Brain microvascular endothelial cell (primary cell): ENCODE data around the gene DNTT.
A peak's percentile ranks its signal among the peaks of the same experiment; 100 is the strongest.

ENCODE experiments used
- DNase-seq: peaks from one replicate; pipeline ENCODE4 v3.0.0-alpha.2; 2020
- H3K27ac ChIP-seq: fragments of 250-450 bp; sonication (Bioruptor Pico); 2 replicates; pipeline ENCODE4 v1.5.1; 2020; ENCODE audit warnings: mild to moderate bottlenecking, moderate library complexity
- H3K27me3 ChIP-seq: fragments of 250-450 bp; sonication (Bioruptor Pico); replicated peaks from 2 replicates; pipeline ENCODE4 v1.5.1; 2020; ENCODE audit warnings: mild to moderate bottlenecking
- H3K36me3 ChIP-seq: fragments of 250-450 bp; sonication (Bioruptor Pico); replicated peaks from 2 replicates; pipeline ENCODE4 v1.5.1; 2020; ENCODE audit warnings: mild to moderate bottlenecking
- H3K4me3 ChIP-seq: 2 replicates; pipeline ENCODE4 v1.5.1; 2011; ENCODE audit warnings: low read depth, mild to moderate bottlenecking, control low read depth, low read length, moderate library complexity
- CTCF ChIP-seq: IDR thresholded peaks from 2 replicates; pipeline ENCODE4 v1.5.1; 2011; ENCODE audit warnings: low read depth, mild to moderate bottlenecking, moderate library complexity, low read length, control low read depth, inconsistent platforms; ENCODE audit errors: missing control alignments
- in situ Hi-C: cut with HindIII; loops from 2 replicates; pipeline ENCODE4 v1.10.0; 2017; ENCODE audit warnings: low sequenced_read_pairs, low pct_ligation_motif_present

DNTT gene

DNA sequence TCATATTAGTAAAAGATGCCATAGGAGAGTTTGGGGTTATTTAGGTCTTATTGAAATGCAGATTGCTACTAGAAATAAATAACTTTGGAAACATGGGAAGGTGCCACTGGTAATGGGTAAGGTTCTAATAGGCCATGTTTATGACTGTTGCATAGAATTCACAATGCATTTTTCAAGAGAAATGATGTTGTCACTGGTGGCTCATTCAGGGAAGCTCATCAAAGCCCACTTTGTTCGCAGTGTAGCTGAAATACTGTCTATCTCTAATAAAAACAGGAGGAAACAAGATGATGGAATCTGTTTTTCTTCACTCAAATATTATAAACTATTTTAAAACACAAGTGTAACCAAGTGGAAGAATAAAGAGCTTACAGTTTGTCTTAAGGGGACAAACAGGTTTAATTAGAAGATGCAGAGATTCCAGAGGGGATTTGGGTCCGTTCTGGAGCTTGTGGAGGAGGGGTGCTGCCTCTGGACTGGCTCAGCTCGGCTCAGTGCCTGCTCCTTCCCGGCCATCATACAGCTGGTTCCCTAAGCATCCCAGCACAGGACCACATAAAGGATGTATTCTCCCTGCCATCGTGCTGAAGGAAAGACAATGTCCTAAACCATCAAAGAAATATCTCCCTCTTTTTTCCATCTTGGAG lies 34.2 kb downstream of the DNTT start:
- no peak for TF ChIP-seq CTCF
- H3K36me3 ChIP-seq: no peaks in the 10 kb centered on the region
- no peak overlapping the region for H3K27ac ChIP-seq
- no peaks in the 10 kb centered on the region for H3K27me3 ChIP-seq
- no peak overlapping the region for H3K4me3 ChIP-seq
- in situ Hi-C loops: no loop called here
- no peak for DNase-seq

GRCh38 chr10:96339383-96339782 lies 35.1 kb downstream of the DNTT start:
- H3K36me3 ChIP-seq: no peaks in the 10 kb centered on the region
- DNase-seq: no peak
- H3K27ac ChIP-seq: no peak overlapping the region
- no peaks in the 10 kb centered on the region for H3K27me3 ChIP-seq
- in situ Hi-C loops: no loop called here
- H3K4me3 ChIP-seq: no peak overlapping the region
- no peak for TF ChIP-seq CTCF

DNA sequence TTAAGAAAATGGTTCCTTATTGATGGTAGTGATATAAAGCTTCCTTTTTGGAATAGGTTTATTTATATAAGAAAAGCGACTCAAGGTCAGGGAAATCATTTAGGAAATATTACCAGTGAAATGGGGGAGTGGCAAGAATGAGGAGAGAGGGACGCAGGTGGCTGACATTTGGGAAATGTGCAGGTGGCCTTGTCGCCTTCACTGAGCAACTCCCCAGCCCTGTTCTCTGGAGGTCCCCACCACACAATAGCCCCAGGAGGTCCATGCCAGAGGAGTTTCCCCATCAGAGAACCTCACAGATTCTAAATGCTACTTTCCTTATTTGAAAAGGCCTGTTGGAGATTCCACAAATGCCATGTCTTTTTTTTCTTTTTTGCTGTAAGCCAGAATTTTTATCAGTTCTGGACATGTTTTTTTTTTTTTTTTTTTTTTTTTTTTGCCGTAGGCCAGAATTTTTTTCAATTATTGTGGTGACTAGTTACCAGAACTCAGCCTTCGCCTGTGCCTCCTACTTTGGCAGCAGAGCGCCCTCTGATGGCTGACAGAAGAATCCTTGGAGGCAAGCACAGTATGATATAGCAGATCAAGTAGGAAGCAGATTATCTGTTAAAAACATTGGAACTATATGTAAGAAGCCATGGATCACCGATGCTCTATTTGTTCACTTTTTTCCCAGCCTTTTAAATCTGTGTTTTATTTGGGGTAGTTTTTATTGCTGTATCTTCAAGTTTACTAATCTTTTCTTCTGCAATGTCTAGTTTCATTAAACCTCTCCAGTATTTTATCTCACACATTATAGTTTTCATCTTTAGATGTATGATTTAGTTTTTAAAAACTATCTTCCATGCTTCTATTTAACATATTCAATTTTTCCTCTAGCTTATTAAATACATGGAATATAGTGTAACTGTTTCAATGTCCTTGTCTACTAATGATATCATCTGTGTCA lies 36.0 kb downstream of the DNTT start:
- H3K4me3 ChIP-seq: no peak overlapping the region
- no peaks in the 10 kb centered on the region for H3K27me3 ChIP-seq
- H3K27ac ChIP-seq: no peak overlapping the region
- peak; percentile 93 for TF ChIP-seq CTCF
- in situ Hi-C loops: no loop called here
- peak; percentile 72 for DNase-seq
- no peaks in the 10 kb centered on the region for H3K36me3 ChIP-seq

- H3K27ac ChIP-seq: no peak overlapping the region
- DNase-seq: no peak
- H3K4me3 ChIP-seq: no peak overlapping the region
- no peaks in the 10 kb centered on the region for H3K36me3 ChIP-seq
- no peak for TF ChIP-seq CTCF
- no peaks in the 10 kb centered on the region for H3K27me3 ChIP-seq
- in situ Hi-C loops: no loop called here
Observed at GRCh38 chr10:96341219-96342182, 37.3 kb downstream of the DNTT start.

DNA sequence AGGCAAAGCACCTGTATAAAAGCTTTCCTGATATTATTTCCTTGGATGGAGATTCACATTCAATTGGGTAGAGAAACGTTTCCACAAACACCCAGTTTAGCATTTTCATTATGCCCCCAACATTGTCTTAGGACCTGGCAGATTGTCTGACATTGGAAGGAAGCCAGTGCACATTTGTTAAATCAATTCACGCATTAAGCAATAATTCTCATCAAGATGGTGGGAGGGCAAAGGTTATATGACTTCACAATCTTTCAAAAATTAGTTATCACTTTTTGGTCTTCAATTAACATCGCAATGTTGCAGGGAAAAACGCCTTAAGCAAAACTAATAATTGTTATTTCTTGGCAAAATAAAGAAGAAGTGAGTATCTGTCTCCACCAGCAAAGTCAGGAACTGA lies 38.2 kb downstream of the DNTT start:
- TF ChIP-seq CTCF: no peak
- no peaks in the 10 kb centered on the region for H3K27me3 ChIP-seq
- H3K27ac ChIP-seq: no peak overlapping the region
- in situ Hi-C loops: no loop called here
- no peaks in the 10 kb centered on the region for H3K36me3 ChIP-seq
- no peak for DNase-seq
- H3K4me3 ChIP-seq: no peak overlapping the region
